Activated CD8-positive, alpha-beta memory T cell treated with anti-CD3 and anti-CD28 coated beads, Interleukin-2, amount 50 U/mL, for 48 hours (primary cell): ENCODE measurements around the gene PER2.
A peak's percentile ranks its signal among the peaks of the same experiment; 100 is the strongest.
"Not testable (repeated sequence)": the region's sequence is repeated elsewhere in the genome, so short reads cannot be mapped to it uniquely, and the experiment has no call there.

Experiments used
- DNase-seq: peaks from one replicate; pipeline ENCODE4 v3.0.0-alpha.2; 2020

PER2 gene

GRCh38 chr2:238310721-238311120 lies 22.3 kb upstream of the PER2 start:
- DNase-seq, result not testable (repeated sequence)

- no peak for DNase-seq
These were observed 19.8 kb upstream of the PER2 start for GRCh38 chr2:238308177-238308576.

GRCh38 chr2:238306672-238306998 lies 18.2 kb upstream of the PER2 start:
- no peak for DNase-seq

- DNase-seq, result no peak
These were observed 17.7 kb upstream of the PER2 start for GRCh38 chr2:238305965-238306671.

GRCh38 chr2:238305092-238305862 lies 16.9 kb upstream of the PER2 start:
- no peak for DNase-seq

- DNase-seq, result no peak
These were observed 15.7 kb upstream of the PER2 start for GRCh38 chr2:238304116-238304515.

- no peak for DNase-seq
These were observed 14.3 kb upstream of the PER2 start for GRCh38 chr2:238302751-238303150.

GRCh38 chr2:238302087-238302486 lies 13.7 kb upstream of the PER2 start:
- no peak for DNase-seq

GRCh38 chr2:238299803-238300202 lies 11.4 kb upstream of the PER2 start:
- no peak for DNase-seq

GRCh38 chr2:238296638-238297457 lies 8.4 kb upstream of the PER2 start:
- DNase-seq, result no peak

GRCh38 chr2:238295144-238296112 lies 7.0 kb upstream of the PER2 start:
- no peak for DNase-seq

GRCh38 chr2:238294393-238295143 lies 6.2 kb upstream of the PER2 start:
- DNase-seq, result no peak

- no peak for DNase-seq
These were observed 5.6 kb upstream of the PER2 start for GRCh38 chr2:238294046-238294392.

- DNase-seq, result no peak
These were observed 3.3 kb upstream of the PER2 start for GRCh38 chr2:238291550-238292281.

- no peak for DNase-seq
These were observed 2.5 kb upstream of the PER2 start for GRCh38 chr2:238290715-238291549.

- DNase-seq, result no peak
These were observed 1.7 kb upstream of the PER2 start for GRCh38 chr2:238290091-238290509.

GRCh38 chr2:238289574-238289973 lies 1.2 kb upstream of the PER2 start:
- DNase-seq, result no peak

GRCh38 chr2:238288650-238289573 lies 502 bp upstream of the PER2 start:
- DNase-seq, result peak; percentile 99
